LNCaP clone FGC (cell line): ENCODE measurements around the gene ZDHHC22.

Experiments
- DNase-seq: peaks from one replicate; pipeline ENCODE4 v3.0.0-alpha.2; 2011; ENCODE audit warnings: low read depth
- H3K4me3 ChIP-seq: 2 replicates; pipeline ENCODE4 v1.5.1; 2011; ENCODE audit warnings: mild to moderate bottlenecking, low read depth, low read length, control low read depth
- CTCF ChIP-seq: IDR thresholded peaks from 2 replicates; pipeline ENCODE4 v1.5.1; 2012; ENCODE audit warnings: mild to moderate bottlenecking; ENCODE audit not compliant: control insufficient read depth, insufficient read depth; ENCODE audit errors: extremely low read depth

The ZDHHC22 gene

DNA sequence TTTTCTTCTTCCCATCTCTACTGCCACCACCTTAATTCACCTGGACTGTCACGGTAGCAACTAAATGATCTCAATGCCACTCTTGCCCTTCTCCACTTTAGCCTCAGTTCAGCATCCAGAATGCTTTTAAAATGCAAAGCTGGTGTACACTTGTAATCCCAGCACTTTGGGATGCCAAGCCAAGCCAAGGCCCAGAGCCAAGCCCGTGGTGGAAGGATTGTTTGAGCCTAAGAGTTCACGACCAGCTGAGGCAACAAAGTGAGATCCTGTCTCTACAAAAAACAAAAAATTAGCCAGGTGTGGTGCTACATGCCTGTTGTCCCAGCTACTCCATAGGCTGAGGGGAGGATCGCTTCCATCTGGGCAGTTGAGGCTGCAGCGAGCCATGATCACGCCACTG lies 37.6 kb downstream of the ZDHHC22 start:
- TF ChIP-seq CTCF, result no peak
- no peak for DNase-seq

DNA sequence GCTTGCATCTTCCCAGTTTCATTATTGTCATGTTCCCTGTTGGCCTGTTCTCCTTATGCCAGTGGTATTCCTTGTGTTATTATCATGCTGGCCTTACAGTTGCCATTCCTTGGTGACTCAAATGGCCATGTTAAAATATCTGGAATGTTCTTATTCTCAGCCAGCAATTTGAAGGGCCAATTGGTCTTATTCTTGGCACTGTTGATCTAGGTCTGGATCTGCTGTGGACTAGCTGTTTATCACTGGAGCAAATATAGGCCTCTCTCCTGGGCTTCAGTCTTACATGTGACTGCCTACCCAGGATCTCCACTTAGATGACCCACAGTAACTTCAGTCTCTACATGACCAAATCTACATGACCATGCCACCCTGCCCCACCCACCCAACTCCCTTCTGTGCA lies 38.1 kb downstream of the ZDHHC22 start:
- no peak overlapping the region for H3K4me3 ChIP-seq
- no peak for TF ChIP-seq CTCF
- no peak for DNase-seq

More for the DNA sequence above, 37.6 kb downstream of the ZDHHC22 start:
- no peak overlapping the region for H3K4me3 ChIP-seq

DNA sequence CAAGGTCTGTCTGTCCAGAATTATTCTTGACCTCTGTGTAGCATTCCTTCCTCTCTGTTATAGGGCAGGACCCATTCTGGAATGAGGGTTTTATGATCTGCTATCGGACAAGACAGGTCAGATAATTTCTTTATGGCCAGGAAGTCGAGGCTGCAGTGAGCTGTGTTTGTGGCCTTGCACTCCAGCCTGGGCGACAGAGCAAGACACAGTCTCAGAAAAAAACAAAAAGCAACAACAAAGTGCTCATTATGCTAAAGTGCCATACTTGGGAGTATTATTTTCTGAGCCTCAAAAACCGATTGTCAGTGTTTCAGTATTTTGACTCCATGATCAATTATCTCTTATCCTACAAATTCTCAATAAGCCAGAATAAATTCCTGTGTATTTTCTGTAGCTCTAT lies 39.4 kb downstream of the ZDHHC22 start:
- TF ChIP-seq CTCF, result no peak
- H3K4me3 ChIP-seq, result no peak overlapping the region
- DNase-seq, result no peak

DNA sequence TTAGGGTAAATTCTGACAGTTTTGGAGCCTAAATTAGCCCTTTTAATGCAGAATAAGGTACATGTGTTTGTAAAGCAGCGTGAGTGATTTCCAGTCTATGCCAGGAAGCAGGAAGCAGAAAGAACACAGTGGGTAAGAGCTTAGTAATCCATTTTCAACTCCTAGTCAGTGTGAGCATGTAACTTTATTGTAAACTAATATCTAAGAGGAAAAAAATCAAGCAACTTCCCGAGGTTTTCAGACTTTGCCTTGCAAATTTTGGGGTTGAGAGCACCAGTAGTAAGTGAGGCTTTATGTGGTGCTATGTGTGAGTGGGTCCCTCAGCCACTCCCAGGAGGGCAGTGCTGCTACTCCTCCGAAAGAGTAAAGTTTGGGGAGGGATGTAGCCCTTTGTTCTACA lies 40.6 kb downstream of the ZDHHC22 start:
- no peak overlapping the region for H3K4me3 ChIP-seq
- no peak for TF ChIP-seq CTCF
- DNase-seq, result no peak

- peak; percentile 92 for DNase-seq
- no peak for TF ChIP-seq CTCF
- peak overlapping the region; percentile 95 for H3K4me3 ChIP-seq
Observed at GRCh38 chr14:77099425-77100167, 42.0 kb downstream of the ZDHHC22 start.

GRCh38 chr14:77098529-77099353 lies 42.9 kb downstream of the ZDHHC22 start:
- DNase-seq, result no peak
- H3K4me3 ChIP-seq, result peak overlapping the region; percentile 95
- TF ChIP-seq CTCF, result no peak
